Measurements from ENCODE around the gene LRRC72.

GRCh38 chr7:16509829-16510228 is 16.8 kb upstream of the LRRC72 start:
- no peak for TF ChIP-seq CTCF (IDR thresholded peaks at IDR 0.05)
- TF ChIP-seq POLR2A (IDR thresholded peaks at IDR 0.05) = no peak
